ENCODE results near the gene COL13A1. TPM values are rescaled to one million over a fixed set of nuclear protein-coding genes. Genes with fewer than 3 reads are reported as not detected.

Gene COL13A1
- total and polyA plus RNA-seq, 2 of the 8 experiments (the other 6 are each of a cell fraction or from before 2014, with no cell fraction given), result 2.6 to 5.2 TPM

GRCh38 chr10:69916118-69916517, 114.4 kb downstream of the COL13A1 start:
- H4K20me1 ChIP-seq (replicated peaks in 1 of 2; ENCODE audit: control insufficient read depth in 1 of 2, insufficient read depth in 2 of 2, low read length in 2 of 2), result no peaks in the 10 kb centered on the region
- no peaks in the 10 kb centered on the region for H3K79me1 ChIP-seq (ENCODE audit: low read depth, low read length)
- H3K9ac ChIP-seq (replicated peaks in 1 of 4; ENCODE audit: extremely low read depth in 1 of 4, low read depth in 3 of 4, low read length in 3 of 4), result no peak overlapping the region
- no peak overlapping the region; the same call in 1 of the 2 replicates for H4K8ac ChIP-seq (ENCODE audit: extremely low read depth, insufficient read depth, low read length)
- H3K4me1 ChIP-seq (replicated peaks in 1 of 4; ENCODE audit: control insufficient read depth in 3 of 4, insufficient read depth in 4 of 4, low read length in 3 of 4), result peaks cover 0 to 5% (median 2%) of the 10 kb centered on the region in 4 experiments; a peak in 4 of 7 replicates
- no peaks in the 10 kb centered on the region for H3K36me3 ChIP-seq (ENCODE audit: control insufficient read depth in 2 of 4, insufficient read depth in 4 of 4, low read length in 3 of 4)
- H4K5ac ChIP-seq (ENCODE audit: insufficient read length, low read depth, low read length), result no peak overlapping the region
- no peak overlapping the region for H2BK5ac ChIP-seq (ENCODE audit: low read depth, low read length)
- H2BK12ac ChIP-seq (ENCODE audit: low read depth, low read length), result 0 out of 2 replicates have a peak overlapping the region, but pooled peaks have one; percentile 27
- H4K91ac ChIP-seq (replicated peaks; ENCODE audit: insufficient read length, low read length), result no peak overlapping the region
- no peak overlapping the region for H3K56ac ChIP-seq (replicated peaks; ENCODE audit: insufficient read length, low read depth, low read length)
- no peak overlapping the region for H2AFZ ChIP-seq (ENCODE audit: low read length)
- 76% methylated on average over 6 of the region's 6 CpGs; no CpG with 5 or more reads in 1 of the 2 experiments for WGBS, 2 experiments (ENCODE audit: extremely low coverage in 1 of 2, insufficient coverage in 1 of 2, insufficient read length in 1 of 2, insufficient replicate concordance in 2 of 2, low coverage in 1 of 2, low lambda C conversion rate in 2 of 2, missing lambda C conversion rate in 1 of 2)
- ChIA-PET CTCF (ENCODE audit: partially characterized antibody) (interaction anchor here (0.6 to 14.1 kb wide), 27 partner anchors 9 to 400 kb away, joined by 3 to 321 read pairs (median 17); partner anchors contain the start of gene TYSND1), POLR2A (ENCODE audit: partially characterized antibody) (no interaction called here)
- 0 out of 2 replicates have a peak overlapping the region, but pooled peaks have one; percentile 49 for H2AK5ac ChIP-seq (ENCODE audit: low read depth, low read length)
- peaks cover 0 to 3% (median 0%) of the 10 kb centered on the region in 4 experiments; a peak in 2 of 7 replicates for H3K27me3 ChIP-seq (replicated peaks in 1 of 4; ENCODE audit: control insufficient read depth in 3 of 4, extremely low read depth in 1 of 4, insufficient read depth in 3 of 4, low read length in 3 of 4)
- H3K9me3 ChIP-seq (ENCODE audit: insufficient read depth in 2 of 2, low read depth in 1 of 2, low read length in 1 of 2), result no peaks in the 10 kb centered on the region
- H3K14ac ChIP-seq (ENCODE audit: insufficient read length), result no peak overlapping the region
- no peak overlapping the region for H2BK20ac ChIP-seq (ENCODE audit: low read length)
- no peak overlapping the region for H3K18ac ChIP-seq (ENCODE audit: extremely low read depth, low read length)
- H3K23me2 ChIP-seq (ENCODE audit: low read depth, low read length), result no peaks in the 10 kb centered on the region
- no peak overlapping the region for H3K23ac ChIP-seq (ENCODE audit: insufficient read length)
- H3K4me2 ChIP-seq (ENCODE audit: insufficient read depth in 1 of 2, low read depth in 2 of 2, low read length in 2 of 2), result no peak overlapping the region
- no peak for DNase-seq (ENCODE audit: low read depth in 1 of 2, low spot score in 2 of 2)
- H3K79me2 ChIP-seq (ENCODE audit: control insufficient read depth in 1 of 2, insufficient read depth in 2 of 2, low read length in 2 of 2), result no peaks in the 10 kb centered on the region
- no peak for FAIRE-seq
- H2BK15ac ChIP-seq (ENCODE audit: low read length), result peak overlapping the region; percentile 61; the same call in 1 of the 2 replicates
- no peak overlapping the region for H3K27ac ChIP-seq (ENCODE audit: low read depth, low read length)
- no peak overlapping the region for H3K4ac ChIP-seq (replicated peaks; ENCODE audit: insufficient read length, low read depth, low read length)
- H3K4me3 ChIP-seq (ENCODE audit: extremely low read depth in 1 of 4, insufficient read depth in 2 of 4, low read depth in 3 of 4, low read length in 4 of 4), result no peak overlapping the region
- H2BK120ac ChIP-seq (replicated peaks; ENCODE audit: low read depth, low read length), result no peak overlapping the region
- no peak for TF ChIP-seq TCF12 (IDR thresholded peaks at IDR 0.05; ENCODE audit: low read depth, low read length)
- no peak for TF ChIP-seq CHD1 (IDR thresholded peaks at IDR 0.05; ENCODE audit: low read depth, low read length)
- TF ChIP-seq, protein P1, sequence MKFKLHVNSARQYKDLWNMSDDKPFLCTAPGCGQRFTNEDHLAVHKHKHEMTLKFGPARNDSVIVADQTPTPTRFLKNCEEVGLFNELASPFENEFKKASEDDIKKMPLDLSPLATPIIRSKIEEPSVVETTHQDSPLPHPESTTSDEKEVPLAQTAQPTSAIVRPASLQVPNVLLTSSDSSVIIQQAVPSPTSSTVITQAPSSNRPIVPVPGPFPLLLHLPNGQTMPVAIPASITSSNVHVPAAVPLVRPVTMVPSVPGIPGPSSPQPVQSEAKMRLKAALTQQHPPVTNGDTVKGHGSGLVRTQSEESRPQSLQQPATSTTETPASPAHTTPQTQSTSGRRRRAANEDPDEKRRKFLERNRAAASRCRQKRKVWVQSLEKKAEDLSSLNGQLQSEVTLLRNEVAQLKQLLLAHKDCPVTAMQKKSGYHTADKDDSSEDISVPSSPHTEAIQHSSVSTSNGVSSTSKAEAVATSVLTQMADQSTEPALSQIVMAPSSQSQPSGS (IDR thresholded peaks at IDR 0.05; ENCODE audit: low read length), result no peak
- TF ChIP-seq ASH2L (IDR thresholded peaks at IDR 0.05; ENCODE audit: low read length), result no peak
- TF ChIP-seq SRF (IDR thresholded peaks at IDR 0.05; ENCODE audit: low read depth, low read length), result no peak
- no peak for TF ChIP-seq CBX5 (IDR thresholded peaks at IDR 0.05; ENCODE audit: low read depth, low read length)
- no peak for TF ChIP-seq SIN3A (conservative IDR thresholded peaks at IDR 0.05 in 1 of 2, IDR thresholded peaks at IDR 0.05 in 1 of 2; ENCODE audit: low read depth in 1 of 2, low read length in 2 of 2)
- no peak for TF ChIP-seq CTCF (IDR thresholded peaks at IDR 0.05; ENCODE audit: control extremely low read depth in 1 of 3, insufficient read depth in 1 of 3, low read depth in 1 of 3, low read length in 3 of 3)
- no peak for TF ChIP-seq SP1 (IDR thresholded peaks at IDR 0.05; ENCODE audit: low read depth, low read length)

Data from H1 (cell line).